ENCODE data around the gene CXCR4.
A peak's percentile ranks its signal among the peaks of the same experiment; 100 is the strongest.

Gene CXCR4

GRCh38 chr2:136131961-136132824, 14.2 kb upstream of the CXCR4 start:
- no peak for DNase-seq (ENCODE audit: low spot score)
- no peak for FAIRE-seq

GRCh38 chr2:136131484-136131960, 13.6 kb upstream of the CXCR4 start:
- no peak for FAIRE-seq
- DNase-seq (ENCODE audit: low spot score), result no peak

DNA sequence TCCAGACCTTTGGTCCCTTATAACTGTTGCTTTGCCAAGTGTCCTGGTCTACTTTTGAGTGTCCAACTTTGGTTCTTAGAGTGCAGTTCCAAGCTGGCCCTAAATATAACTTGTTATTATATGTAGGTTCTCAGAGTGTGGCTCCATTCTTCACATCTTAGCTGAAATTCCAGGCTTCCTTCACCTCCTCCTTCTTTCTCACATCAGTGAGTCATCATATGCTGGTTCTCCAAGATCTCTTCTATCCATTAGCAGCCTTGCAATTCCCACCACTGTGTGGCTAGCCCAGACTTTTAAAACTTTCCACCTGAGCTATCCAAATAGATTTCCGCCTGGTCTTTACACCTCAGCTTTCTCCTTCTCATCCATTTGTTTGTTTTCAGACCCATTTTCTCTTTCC, 12.6 kb upstream of the CXCR4 start:
- FAIRE-seq, result no peak
- DNase-seq (ENCODE audit: low spot score), result peak; percentile 27

GRCh38 chr2:136130045-136130444, 12.1 kb upstream of the CXCR4 start:
- DNase-seq (ENCODE audit: low spot score), result no peak
- no peak for FAIRE-seq

GRCh38 chr2:136129601-136130000, 11.7 kb upstream of the CXCR4 start:
- FAIRE-seq, result no peak
- peak; percentile 18 for DNase-seq (ENCODE audit: low spot score)

- DNase-seq (ENCODE audit: low spot score) (peak; percentile 25), FAIRE-seq (no peak)
Measured at GRCh38 chr2:136128905-136129304, 11.0 kb upstream of the CXCR4 start.

GRCh38 chr2:136128366-136128765, 10.4 kb upstream of the CXCR4 start:
- FAIRE-seq (no peak), DNase-seq (ENCODE audit: low spot score) (no peak)

DNA sequence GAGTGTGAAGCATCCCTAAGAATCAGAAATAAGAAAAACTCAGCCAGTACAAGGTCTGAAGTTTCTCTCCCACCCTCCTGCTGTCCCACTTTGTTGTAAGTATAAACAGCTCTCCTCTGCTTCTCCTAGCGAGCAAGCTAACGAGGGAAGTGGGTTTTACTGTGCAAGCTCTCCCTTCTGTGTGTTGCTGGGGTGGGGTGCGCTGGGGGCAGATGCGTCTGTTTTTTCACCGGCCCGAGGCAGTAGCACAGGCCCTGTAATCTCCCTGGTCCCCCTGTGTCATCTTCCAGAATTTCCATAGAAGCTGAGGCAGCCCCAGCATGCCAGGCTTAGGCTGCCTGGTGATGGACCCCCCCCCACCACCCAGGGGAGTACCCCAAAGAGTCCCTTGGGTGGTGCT, 9.4 kb upstream of the CXCR4 start:
- FAIRE-seq (no peak), DNase-seq (ENCODE audit: low spot score) (no peak)

DNA sequence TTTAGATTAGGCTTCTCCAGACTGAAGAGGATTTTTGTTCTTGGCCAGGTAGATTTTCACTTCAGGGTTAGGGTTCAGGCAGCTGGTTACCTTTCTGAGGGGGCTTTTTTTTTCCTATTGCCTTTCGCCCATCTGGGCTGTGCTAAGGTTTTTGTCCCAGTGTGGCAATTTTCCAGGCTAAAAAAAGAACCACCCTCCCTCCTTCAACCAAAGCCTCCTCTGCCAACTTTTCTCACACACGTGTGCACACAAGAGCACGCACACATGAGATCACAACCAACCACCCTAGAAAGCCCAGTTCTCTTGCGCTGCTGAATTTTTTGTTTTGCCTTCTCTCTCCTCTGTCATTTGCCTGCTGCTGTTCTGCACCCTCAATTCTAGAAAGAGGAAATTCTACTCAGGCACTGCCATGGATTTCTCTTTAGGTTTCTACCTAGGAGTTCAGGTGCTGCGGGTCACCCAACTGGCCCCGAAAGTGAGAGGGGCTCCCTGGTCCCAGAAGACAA, 8.5 kb upstream of the CXCR4 start:
- FAIRE-seq (no peak), DNase-seq (ENCODE audit: low spot score) (no peak)

- FAIRE-seq, result no peak
- no peak for DNase-seq (ENCODE audit: low spot score)
Measured at GRCh38 chr2:136126021-136126420, 8.1 kb upstream of the CXCR4 start.

- DNase-seq (ENCODE audit: low spot score) (no peak), FAIRE-seq (no peak)
Measured at GRCh38 chr2:136125236-136125635, 7.3 kb upstream of the CXCR4 start.

DNA sequence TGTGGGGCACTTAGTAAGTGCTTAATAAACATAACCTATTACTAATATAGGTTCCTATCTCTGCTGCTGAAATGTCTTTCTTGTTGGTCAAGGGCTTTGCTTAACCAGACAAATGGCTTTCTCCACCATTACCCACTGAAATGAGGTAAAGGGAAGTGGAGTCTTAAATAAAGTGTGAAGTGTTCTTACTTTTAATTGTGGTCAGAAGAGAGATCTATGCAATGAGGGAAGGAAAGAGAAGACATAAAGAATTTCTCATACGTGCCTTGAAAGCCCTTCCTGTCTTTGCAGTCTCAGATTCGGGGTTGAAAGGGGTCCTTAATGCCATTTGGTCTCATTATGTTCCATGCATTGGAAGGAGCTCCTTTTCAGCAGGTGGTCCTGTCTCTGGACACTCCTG, 6.9 kb upstream of the CXCR4 start:
- DNase-seq (ENCODE audit: low spot score), result no peak
- no peak for FAIRE-seq

DNA sequence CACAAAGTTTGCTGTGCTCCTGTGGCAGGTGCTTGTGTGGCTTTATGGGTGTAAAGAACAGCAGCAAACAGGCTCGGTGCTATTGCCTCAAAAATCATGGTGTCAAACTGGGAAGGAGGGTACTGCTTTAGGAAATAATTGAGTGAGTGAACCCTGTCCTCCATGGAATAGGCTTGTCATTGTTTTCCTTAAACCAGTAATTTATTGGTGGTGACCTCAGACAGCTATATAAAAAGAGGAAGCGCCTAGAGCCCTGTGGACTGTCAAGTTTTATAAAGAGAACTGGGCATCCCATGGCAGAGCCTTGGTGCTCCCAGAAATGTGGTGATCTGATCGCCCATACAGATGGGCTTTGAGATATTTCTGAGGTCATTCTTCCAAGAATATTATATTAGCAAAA, 4.7 kb upstream of the CXCR4 start:
- DNase-seq (ENCODE audit: low spot score) (no peak), FAIRE-seq (no peak)

- FAIRE-seq, result no peak
- no peak for DNase-seq (ENCODE audit: low spot score)
Measured at GRCh38 chr2:136121204-136121910, 3.4 kb upstream of the CXCR4 start.

DNA sequence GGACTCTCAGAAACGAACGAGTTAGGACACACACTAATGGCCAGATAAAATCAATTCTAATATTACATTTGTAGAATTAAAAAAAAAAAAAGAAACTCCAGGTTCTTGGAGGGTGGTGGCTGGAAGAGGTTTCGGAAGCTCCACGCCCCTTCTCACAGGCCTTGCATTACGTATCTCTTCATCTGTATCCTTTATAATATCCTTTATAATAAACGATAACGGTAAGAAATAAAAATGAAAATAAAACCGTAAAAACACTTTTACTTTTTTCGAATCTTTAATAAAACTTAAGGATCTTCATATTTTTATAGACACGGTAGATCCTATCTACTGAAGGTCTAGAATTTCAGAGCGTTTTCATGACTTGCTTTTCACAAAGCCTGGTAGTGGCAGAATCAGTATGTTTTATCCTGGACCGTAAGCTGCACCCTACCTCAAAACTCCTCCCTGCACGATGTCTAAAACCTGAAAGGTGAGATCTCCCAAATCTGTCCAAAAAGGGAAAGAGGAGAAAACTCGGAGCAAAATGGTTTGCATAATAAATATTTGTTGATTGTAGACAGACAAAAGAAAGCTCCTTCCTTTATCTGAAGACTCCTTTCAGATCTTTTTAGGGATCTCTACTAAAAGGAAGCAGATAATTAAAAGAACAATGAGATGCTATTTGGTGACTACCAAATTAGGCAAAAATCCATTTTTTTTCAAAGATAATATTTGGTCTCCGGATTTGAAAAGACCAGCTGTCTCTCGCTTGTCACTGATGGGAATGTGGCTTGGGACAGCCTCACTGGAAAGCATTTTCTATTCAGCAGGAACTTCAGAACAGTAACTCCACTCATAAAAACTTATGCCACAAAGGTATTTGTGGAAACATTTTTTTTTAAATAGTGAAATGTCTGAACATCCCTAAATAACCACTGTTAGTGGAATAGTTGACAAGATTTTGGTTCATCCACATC, 2.0 kb upstream of the CXCR4 start:
- DNase-seq (ENCODE audit: low spot score) (no peak), FAIRE-seq (no peak)

GRCh38 chr2:136118819-136119716, 1.1 kb upstream of the CXCR4 start:
- DNase-seq (ENCODE audit: low spot score), result no peak
- no peak for FAIRE-seq

DNA sequence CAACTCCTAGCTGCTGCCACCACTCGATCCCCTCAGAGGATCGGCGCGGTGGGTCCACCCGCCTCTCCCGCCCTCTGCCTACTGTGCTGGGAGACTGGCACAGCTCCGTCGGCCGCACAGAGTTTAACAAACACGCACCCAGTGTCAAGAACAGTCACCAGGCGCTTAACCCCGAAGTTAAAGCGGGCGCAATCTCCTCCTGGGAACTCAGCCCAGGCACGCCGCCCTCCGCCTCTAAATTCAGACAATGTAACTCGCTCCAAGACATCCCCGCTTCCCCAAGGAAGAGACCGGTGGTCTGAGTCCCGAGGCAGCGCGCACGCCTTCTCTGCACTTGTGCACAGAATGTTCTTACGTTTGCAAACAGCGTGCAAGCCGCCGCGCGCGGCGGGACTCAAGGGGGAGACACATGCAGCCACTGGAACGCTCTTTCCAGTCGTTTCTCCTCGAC, 533 bp downstream of the CXCR4 start:
- DNase-seq (ENCODE audit: low spot score) (no peak), FAIRE-seq (no peak)

- DNase-seq (ENCODE audit: low spot score), result no peak
- FAIRE-seq, result no peak
Measured at GRCh38 chr2:136116813-136117390, 1.0 kb downstream of the CXCR4 start.

DNA sequence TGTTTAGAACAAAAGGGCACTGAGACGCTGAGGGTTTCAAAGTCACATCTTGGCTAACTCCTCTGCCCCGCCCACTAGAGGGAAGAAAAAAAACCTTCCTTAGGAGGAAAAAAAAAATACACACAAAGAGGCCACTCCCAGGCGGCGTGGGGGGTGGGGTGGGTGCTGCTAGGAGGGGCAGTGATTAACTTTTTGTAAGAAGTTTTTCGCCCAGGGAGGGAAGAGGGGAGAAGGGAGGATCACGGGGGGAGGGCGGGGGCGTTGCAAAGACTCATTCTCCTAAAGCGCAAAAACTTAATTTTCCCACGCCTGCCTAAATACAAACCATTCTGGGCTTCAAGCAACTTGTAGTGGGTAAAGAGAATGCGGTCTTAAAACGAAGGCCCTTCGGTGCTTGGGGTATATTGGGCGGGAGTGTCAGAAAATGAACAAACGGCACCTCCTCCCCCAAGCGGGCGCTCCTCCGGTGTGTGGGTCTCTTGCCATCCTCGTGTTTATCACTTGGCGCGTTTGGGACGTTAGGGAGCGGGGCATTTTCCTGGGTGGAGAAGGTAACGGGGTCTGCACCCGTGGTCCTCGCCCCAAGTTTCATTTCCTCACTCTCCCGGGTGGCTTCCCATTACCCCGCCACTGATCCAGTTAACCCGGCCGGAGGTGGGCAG, 1.7 kb downstream of the CXCR4 start:
- DNase-seq (ENCODE audit: low spot score), result no peak
- no peak for FAIRE-seq

Data from urothelium cell line (cell line).